Activated T-cell treated with anti-CD3 and anti-CD28 coated beads, Interleukin-2, amount 50 U/mL, for 72 hours (primary cell): ENCODE data around the gene LIG1. TPM values are rescaled to one million over a fixed set of nuclear protein-coding genes. Genes with fewer than 3 reads are reported as not detected.

Experiments
- ATAC-seq, 2 donors: fragments of 150-1000 bp; cut with Tn5 transposase; replicated peaks in 1 of 2; 2 replicates each; pipeline ENCODE4 v1.10.0; 2021; ENCODE audit warnings: moderate library complexity in 2 of 2, mild to moderate bottlenecking in 1 of 2
- DNase-seq, 2 donors: peaks; one replicate each; pipeline ENCODE4 v3.0.0; 2021 to 2022; ENCODE audit warnings: mixed read lengths in 1 of 2
- H3K27ac Mint-ChIP-seq: one replicate; pipeline ENCODE4 v1.8.0; 2022; ENCODE audit warnings: mild to moderate bottlenecking, moderate library complexity, mixed read lengths
- H3K27me3 Mint-ChIP-seq: one replicate; pipeline ENCODE4 v1.8.0; 2022; ENCODE audit warnings: low read depth, mixed read lengths
- H3K36me3 Mint-ChIP-seq, 2 donors: one replicate each; pipeline ENCODE4 v1.8.0; 2022; ENCODE audit warnings: mixed read lengths in 2 of 2, mild to moderate bottlenecking in 1 of 2; ENCODE audit not compliant: insufficient read depth in 2 of 2
- H3K4me1 Mint-ChIP-seq: one replicate; pipeline ENCODE4 v1.8.0; 2022; ENCODE audit warnings: low read depth, mixed read lengths
- H3K4me3 Mint-ChIP-seq, 2 donors: one replicate each; pipeline ENCODE4 v1.8.0; 2022; ENCODE audit warnings: mild to moderate bottlenecking in 2 of 2, mixed read lengths in 2 of 2, moderate library complexity in 2 of 2
- H3K9me3 Mint-ChIP-seq, 2 donors: one replicate each; pipeline ENCODE4 v1.8.0; 2022; ENCODE audit warnings: mixed read lengths in 2 of 2
- total RNA-seq, 2 donors: library from RNA; stranded (reverse); gene quantifications; one replicate each; pipeline ENCODE4 v1.2.3, GENCODE V29; 2022

LIG1 gene
- 100 to 1,000 TPM; 156 to 212 TPM for total RNA-seq

GRCh38 chr19:48169939-48170803 lies at the start of gene LIG1, which contains the start of gene ZSWIM9:
LIG1 (minus strand) TSS chr19:48170344; CDS start chr19:48165566, 4,778 bp downstream.
ZSWIM9 (plus strand) TSS chr19:48170680; CDS start chr19:48171803, 1,123 bp downstream.
- H3K4me3 Mint-ChIP-seq = peak within 1 kb of the TSS; percentile 86 to 97

DNA sequence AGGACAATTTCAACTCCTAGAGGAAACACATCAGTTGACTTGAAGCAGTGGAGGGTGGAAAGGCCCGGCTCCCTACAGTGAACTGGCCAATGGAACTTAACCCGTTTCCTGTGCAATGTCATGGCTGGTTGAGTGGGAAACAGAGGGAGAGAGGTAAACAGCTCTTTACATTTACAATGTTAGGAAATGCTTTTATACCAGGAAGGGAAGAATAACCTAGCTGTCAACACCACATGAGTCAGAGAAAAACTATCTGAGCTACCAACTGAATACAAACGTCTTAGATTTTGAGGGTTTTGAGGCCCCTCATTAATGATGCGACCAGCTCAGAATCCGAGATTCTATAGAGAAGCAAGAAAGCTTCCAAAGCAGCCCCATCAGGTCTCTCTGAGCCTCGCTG lies 48.9 kb upstream of the LIG1 start:
- no peak overlapping the region for H3K27ac Mint-ChIP-seq
- no peaks in the 10 kb centered on the region for H3K9me3 Mint-ChIP-seq
- ATAC-seq = no peak
- peaks cover 4% of the 10 kb centered on the region for H3K4me1 Mint-ChIP-seq
- no peak overlapping the region for H3K4me3 Mint-ChIP-seq
- no peaks in the 10 kb centered on the region for H3K27me3 Mint-ChIP-seq
- no peak for DNase-seq
- peaks cover 9 to 14% of the 10 kb centered on the region in 2 donors for H3K36me3 Mint-ChIP-seq

More at GRCh38 chr19:48169939-48170803, at the start of gene LIG1, which contains the start of gene ZSWIM9:
- ATAC-seq = peak; percentile 92 to 93
- Mint-ChIP-seq H3K36me3 (peaks cover 5 to 15% of the 10 kb centered on the region in 2 donors), H3K27me3 (no peaks in the 10 kb centered on the region), H3K27ac (peak within 1 kb of the TSS; percentile 94), H3K9me3 (no peaks in the 10 kb centered on the region), H3K4me1 (peaks cover 46% of the 10 kb centered on the region)
- peak; percentile 92 for DNase-seq

DNA sequence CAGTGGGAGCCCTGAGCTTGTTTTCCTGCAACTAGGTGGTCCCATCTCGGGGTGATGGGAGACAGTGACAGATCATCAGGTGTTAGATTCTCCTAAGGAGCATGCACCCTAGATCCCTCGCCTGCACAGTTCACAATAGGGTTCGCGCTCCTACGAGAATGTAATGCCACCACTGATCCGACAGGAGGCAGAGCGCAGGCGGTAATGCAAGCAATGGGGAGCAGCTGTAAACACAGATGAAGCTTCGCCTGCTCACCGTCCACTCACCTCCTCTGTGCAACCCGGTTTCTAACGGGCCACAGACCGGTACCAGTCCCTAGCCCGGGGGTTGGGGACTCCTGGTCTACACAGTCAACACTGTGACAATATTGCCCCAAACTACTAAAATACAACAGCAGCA lies 46.8 kb upstream of the LIG1 start:
- ATAC-seq (no peak), DNase-seq (no peak)
- H3K27me3 Mint-ChIP-seq = no peaks in the 10 kb centered on the region
- no peaks in the 10 kb centered on the region for H3K9me3 Mint-ChIP-seq
- H3K27ac Mint-ChIP-seq = no peak overlapping the region
- peaks cover 4% of the 10 kb centered on the region for H3K4me1 Mint-ChIP-seq
- no peak overlapping the region for H3K4me3 Mint-ChIP-seq
- peaks cover 11 to 18% of the 10 kb centered on the region in 2 donors for H3K36me3 Mint-ChIP-seq

GRCh38 chr19:48213959-48214358 lies 43.8 kb upstream of the LIG1 start:
- peaks cover 9 to 28% of the 10 kb centered on the region in 2 donors for H3K36me3 Mint-ChIP-seq
- no peak overlapping the region for H3K4me3 Mint-ChIP-seq
- no peak for ATAC-seq
- no peaks in the 10 kb centered on the region for H3K9me3 Mint-ChIP-seq
- no peak overlapping the region for H3K27ac Mint-ChIP-seq
- no peaks in the 10 kb centered on the region for H3K27me3 Mint-ChIP-seq
- H3K4me1 Mint-ChIP-seq = peaks cover 4% of the 10 kb centered on the region
- no peak for DNase-seq

DNA sequence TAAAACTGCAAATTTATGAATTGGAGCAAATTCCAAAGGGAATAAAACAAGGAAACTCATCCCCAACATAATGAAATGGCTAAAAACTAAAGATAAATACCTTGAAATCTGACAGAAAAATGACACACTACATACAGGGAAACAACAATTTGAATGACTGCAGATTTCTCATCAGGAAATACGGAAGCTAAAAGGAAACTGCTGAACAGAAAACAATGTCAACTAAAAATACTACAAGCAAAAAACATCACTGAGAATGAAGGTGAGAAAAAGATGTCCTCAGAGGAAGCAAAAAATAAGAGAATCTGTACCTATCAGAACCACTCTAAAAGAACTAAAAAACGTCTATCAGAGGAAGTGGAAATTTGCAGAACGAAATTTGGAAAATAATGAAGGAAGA lies 39.9 kb upstream of the LIG1 start:
- no peak for DNase-seq
- H3K27me3 Mint-ChIP-seq = no peaks in the 10 kb centered on the region
- peaks cover 8 to 26% of the 10 kb centered on the region in 2 donors for H3K36me3 Mint-ChIP-seq
- peak overlapping the region; percentile 10 for H3K27ac Mint-ChIP-seq
- ATAC-seq = no peak
- H3K4me1 Mint-ChIP-seq = no peaks in the 10 kb centered on the region
- peaks cover 0 to 1% of the 10 kb centered on the region in 2 donors for H3K9me3 Mint-ChIP-seq
- H3K4me3 Mint-ChIP-seq = no peak overlapping the region

DNA sequence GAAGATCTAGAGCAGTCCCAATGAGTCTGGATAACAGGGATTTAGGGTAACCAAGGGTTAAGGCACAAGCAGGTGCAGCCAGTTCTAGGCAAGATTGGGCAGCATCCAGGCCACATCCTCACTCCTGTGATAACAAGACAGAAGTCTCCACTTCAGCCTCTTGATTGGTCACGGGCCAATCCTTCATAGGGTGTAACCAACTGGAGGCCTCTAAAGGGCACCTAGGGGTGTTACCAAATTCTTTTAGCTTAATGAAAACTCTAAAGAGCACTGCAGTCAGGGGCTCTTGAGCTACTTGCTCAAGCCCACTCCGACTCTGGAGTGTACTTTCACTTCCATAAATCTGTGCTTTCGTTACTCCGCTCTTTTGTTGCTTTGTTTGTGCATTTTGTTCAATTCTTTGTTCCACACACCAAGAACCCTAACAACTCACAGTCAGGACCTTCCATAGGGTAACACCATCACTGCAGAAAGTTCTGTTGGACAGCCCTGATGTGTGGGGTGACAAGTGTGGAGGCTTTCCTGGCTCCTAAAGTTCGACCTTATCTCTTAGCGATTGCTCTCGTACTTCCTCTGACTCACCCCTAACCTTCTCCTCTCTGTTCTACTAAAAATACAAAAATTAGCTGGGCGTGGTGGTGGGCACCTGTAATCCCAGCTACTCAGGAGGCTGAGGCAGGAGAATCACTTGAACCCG lies 36.4 kb upstream of the LIG1 start:
- peak overlapping the region; percentile 34 to 55 for H3K4me3 Mint-ChIP-seq
- no peaks in the 10 kb centered on the region for H3K4me1 Mint-ChIP-seq
- DNase-seq (no peak), ATAC-seq (no peak)
- H3K36me3 Mint-ChIP-seq = peaks cover 5 to 17% of the 10 kb centered on the region in 2 donors
- peaks cover 0 to 1% of the 10 kb centered on the region in 2 donors for H3K9me3 Mint-ChIP-seq
- peak overlapping the region; percentile 2 for H3K27ac Mint-ChIP-seq
- no peaks in the 10 kb centered on the region for H3K27me3 Mint-ChIP-seq

- peaks cover 5 to 7% of the 10 kb centered on the region in 2 donors for H3K36me3 Mint-ChIP-seq
- H3K9me3 Mint-ChIP-seq = peaks cover 0 to 1% of the 10 kb centered on the region in 2 donors
- H3K27me3 Mint-ChIP-seq = no peaks in the 10 kb centered on the region
- DNase-seq = peak; percentile 93 to 94
- H3K27ac Mint-ChIP-seq = no peak overlapping the region
- peak; percentile 100 for ATAC-seq
- H3K4me1 Mint-ChIP-seq = peaks cover 9% of the 10 kb centered on the region
- no peak overlapping the region for H3K4me3 Mint-ChIP-seq
Measured at GRCh38 chr19:48203794-48204628, 33.9 kb upstream of the LIG1 start.

- peak; percentile 14 to 20 for DNase-seq
- peaks cover 9% of the 10 kb centered on the region for H3K4me1 Mint-ChIP-seq
Measured at GRCh38 chr19:48203222-48203793, 33.2 kb upstream of the LIG1 start.

DNA sequence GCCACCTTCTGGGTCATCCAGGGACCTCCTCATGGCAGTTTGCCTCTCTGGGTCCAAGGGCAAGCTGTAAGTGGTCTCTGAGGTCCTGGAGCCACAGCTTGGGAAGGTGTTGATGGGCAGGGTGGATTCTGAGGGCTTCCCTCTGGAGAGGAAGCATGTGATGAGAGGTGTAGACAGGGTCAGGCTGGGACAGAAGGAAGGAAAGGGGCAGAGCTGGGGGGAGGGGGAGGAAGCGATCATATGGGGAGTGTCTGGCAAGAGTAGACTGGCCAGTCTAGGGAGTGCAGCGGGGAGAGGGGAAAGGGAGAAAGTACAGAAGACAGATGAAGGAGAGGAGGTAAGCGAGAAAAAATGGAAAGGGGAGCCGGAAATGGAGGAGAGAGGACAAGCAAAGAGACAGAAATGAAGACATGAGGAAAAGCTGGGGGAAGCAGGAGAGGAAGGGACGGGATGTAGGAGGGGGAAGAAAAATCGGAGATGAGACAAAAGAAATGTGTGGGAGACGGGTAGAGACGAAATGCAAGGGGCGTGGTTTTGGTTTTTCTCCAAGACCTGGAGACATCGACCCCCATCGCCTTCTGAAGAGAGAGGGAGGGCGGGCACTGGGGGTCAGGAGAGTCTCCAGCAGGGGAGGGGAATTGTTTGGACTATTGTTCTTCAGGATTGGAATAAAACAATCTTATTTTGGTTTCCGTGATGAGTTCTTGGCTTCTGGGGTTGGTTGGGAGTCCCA lies 27.0 kb upstream of the LIG1 start:
- H3K27ac Mint-ChIP-seq = no peak overlapping the region
- no peak for DNase-seq
- H3K9me3 Mint-ChIP-seq = no peaks in the 10 kb centered on the region
- H3K4me1 Mint-ChIP-seq = peaks cover 26% of the 10 kb centered on the region
- H3K4me3 Mint-ChIP-seq = no peak overlapping the region
- no peaks in the 10 kb centered on the region for H3K27me3 Mint-ChIP-seq
- no peak for ATAC-seq
- H3K36me3 Mint-ChIP-seq = no peaks in the 10 kb centered on the region

More at GRCh38 chr19:48203222-48203793, 33.2 kb upstream of the LIG1 start:
- no peaks in the 10 kb centered on the region for H3K27me3 Mint-ChIP-seq
- H3K4me3 Mint-ChIP-seq = no peak overlapping the region
- no peak overlapping the region for H3K27ac Mint-ChIP-seq
- H3K9me3 Mint-ChIP-seq = peaks cover 0 to 1% of the 10 kb centered on the region in 2 donors
- no peak for ATAC-seq
- peaks cover 5 to 6% of the 10 kb centered on the region in 2 donors for H3K36me3 Mint-ChIP-seq

- ATAC-seq (no peak), DNase-seq (no peak)
- Mint-ChIP-seq H3K9me3 (no peaks in the 10 kb centered on the region), H3K4me3 (no peak overlapping the region), H3K27ac (no peak overlapping the region), H3K36me3 (no peaks in the 10 kb centered on the region), H3K27me3 (no peaks in the 10 kb centered on the region), H3K4me1 (peaks cover 26% of the 10 kb centered on the region)
Measured at GRCh38 chr19:48196321-48196763, 26.2 kb upstream of the LIG1 start.

DNA sequence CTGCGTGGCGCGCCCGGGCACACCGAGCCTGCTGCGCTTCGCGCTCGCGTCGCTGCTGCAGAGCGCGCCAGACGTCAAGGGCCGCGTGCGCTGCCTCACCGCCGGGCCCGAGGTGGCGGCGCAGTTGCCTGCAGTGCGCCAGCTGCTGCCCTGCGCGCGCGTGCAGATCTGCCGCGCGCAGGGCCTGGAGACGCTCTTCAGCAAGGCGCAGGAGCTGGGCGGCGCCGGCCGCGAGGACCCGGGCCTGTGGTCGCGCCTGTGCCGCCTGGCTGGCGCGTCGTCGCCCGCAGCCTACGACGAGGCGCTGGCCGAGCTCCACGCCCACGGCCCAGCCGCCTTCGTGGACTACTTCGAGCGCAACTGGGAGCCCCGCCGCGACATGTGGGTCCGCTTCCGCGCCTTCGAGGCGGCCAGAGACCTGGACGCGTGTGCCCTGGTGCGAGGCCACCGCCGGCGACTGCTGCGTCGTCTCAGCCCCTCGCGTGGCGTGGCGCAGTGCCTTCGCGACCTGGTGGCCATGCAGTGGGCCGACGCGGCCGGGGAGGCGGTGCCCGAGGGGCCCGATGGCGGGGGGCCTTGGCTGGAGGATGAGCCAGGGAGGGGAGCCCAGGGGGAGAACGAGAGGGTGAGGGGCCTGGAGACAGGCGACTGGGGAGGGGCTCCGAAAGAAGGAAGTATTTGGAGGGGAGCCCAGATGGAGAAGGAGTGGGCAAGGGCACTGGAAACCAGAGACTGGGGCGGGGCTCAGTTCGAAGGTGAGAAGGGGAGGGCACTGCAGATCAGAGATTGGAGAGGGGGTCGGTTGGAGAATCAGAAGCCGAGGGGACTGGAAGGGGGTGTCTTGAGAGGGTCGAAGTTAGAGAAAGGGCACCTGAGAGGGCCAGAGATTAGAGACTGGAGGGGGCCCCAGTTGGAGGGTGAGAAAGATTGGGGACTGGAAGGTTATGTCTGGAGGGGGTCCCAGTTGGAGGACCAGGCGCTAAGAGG lies 25.0 kb upstream of the LIG1 start:
- H3K9me3 Mint-ChIP-seq = no peaks in the 10 kb centered on the region
- no peak for ATAC-seq

More for the DNA sequence above, 25.0 kb upstream of the LIG1 start:
- H3K4me3 Mint-ChIP-seq = no peak overlapping the region
- no peak for DNase-seq
- H3K4me1 Mint-ChIP-seq = peaks cover 28% of the 10 kb centered on the region
- no peaks in the 10 kb centered on the region for H3K27me3 Mint-ChIP-seq
- H3K36me3 Mint-ChIP-seq = peaks cover 0 to 4% of the 10 kb centered on the region in 2 donors
- H3K27ac Mint-ChIP-seq = no peak overlapping the region
